HuH-7.5 (cell line): ENCODE measurements around the gene SYTL2.

Source experiments
- DNase-seq: peaks from one replicate; pipeline ENCODE4 v3.0.0; 2011; ENCODE audit warnings: low spot score

The SYTL2 gene

DNA sequence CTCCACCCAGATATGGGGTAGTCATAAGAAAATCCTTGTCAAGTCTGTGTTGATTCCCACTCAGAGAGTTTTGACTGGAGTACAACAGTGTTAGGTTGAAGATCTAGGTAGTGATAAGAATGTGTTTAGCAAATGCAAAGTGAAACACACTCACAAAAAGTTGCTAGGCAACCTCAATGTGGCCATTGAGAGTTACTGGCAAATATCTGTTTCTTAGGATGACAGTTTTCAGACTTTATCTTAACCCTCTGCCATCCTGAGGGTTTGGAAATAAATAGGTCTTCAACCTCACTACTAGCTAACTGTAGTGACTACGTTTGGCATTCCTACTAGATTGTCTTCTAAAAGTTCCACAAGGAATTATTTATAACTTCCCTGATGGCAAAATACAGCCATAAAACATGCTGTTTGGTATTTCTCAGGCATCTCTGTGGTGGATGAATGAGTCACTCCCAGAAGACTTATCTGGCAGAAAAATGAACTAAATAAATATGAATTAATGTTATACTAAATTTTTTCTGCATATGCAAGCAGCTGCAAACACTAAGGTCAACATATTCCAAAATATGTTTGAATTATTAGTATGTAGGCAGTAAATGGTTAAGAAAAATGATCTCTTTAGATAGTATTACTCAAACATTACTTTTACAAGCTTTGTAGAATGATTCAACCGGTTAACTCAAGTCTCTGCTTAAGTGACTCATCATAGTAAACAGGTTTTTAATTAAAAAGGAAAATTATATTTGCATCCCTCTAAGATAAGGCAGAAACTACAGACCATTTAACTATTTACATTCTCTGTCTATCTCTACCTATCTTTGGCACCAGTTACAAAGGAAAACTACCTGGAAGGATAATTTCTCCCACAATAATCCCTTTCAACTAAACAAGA is 17.1 kb upstream of the SYTL2 start:
- no peak for DNase-seq

DNA sequence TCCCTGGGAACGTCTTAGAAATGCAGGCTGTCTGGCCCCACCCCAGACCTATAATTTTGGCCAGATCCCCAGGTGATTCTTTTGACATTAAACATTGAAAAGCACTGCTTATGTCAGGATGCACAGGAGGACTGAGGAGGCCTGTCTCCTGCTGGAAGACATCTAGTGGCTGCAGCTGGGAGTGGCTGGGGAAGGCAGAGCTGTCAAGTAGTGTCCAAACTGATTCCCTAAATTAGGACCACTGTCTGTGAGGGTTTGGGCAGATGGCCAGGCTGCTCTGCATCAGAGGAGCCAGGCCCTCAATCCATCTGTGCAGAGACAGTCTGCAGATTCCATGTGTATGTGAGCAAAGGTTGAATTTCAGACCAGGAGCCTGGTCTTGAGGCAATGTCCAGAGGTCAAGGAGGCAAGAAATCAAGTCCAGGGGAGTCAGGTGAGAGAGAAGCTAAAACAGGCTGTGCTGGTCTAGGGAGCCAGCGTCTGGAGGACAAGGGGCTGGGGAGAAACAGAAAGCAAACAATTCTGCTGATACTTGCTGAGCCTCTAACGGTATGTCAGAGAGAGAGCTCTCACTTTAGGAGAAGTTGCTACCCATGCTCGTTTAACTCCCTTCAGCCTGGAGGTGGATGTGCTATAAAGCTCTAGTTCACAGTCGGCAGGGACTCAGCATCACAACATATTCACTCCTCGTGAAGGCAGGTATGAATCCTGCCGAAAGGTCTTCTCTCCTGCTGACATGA is 15.3 kb upstream of the SYTL2 start:
- no peak for DNase-seq

DNA sequence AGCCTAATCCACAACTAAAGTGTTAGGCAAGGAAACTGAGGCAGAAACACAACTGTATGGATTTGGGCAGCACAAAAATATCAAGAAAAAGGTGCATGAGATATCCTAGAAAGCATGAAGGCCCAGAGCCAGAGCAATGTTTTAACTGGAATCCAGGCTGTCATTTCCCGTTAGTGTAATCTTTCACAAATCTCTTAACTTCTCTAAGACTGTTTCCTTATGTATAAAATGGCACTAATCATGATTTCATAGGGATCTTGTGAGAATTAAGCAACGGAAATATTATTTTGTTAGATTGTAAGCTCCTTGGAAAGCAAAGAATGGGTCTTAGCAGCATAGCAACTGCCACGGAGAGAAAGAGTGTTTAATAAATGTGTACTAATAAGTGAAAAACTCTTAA is 14.7 kb upstream of the SYTL2 start:
- DNase-seq, result no peak

DNA sequence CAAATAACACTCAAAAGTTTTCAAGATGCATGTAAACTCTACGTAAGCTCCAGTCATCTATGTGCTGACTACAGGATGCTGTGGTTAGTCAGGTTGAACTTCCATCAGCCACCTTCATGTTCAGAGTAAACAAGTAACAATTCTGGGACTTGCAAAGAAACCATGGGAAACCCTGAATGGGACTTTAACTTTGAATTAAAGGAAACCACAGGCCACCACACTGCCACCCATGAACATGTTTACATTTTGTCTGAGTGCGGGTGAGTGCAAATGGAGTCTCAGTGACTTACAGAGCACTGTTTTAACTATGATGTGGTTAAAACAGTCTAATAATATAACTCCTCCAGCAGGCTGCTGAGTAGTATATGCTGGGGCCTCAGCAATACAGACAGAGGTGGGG is 12.9 kb upstream of the SYTL2 start:
- no peak for DNase-seq

DNA sequence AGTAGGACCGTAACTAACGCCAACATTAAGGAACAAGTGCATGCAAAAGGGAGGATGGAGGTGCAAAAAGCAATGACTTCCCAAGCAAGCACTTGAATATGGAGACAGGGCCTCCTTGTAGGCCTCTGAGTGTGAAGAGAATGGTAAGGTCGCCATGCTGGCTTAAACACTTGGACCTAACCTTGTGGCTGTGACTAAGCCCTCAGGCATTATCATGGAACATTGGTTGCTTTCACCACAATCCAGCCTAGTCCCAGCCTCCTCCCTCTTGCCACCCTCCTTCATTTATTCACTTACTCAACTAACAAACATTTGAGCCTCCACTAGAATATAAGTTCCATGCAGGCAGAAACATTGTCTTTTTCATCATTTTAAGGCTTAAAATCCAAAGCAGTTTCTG is 11.9 kb upstream of the SYTL2 start:
- no peak for DNase-seq

DNA sequence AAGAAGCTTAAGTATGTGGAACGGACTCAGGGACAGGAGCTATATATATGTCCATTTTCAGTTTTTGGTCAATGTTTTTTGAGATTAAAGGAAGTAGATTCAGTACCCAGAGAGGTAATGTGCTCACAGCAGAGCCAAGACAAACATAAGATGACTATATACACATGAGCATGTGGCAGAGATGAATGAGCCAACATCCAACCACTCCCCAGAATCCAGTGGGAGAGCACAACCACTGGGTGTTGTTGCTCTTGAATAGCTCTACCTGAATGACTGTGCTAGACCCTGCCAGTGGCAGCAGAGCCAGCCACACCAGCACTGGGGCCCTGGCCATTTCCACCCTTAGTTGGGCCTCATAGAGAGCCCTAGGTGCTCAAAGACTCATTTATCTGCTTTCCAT is 10.7 kb upstream of the SYTL2 start:
- no peak for DNase-seq

DNA sequence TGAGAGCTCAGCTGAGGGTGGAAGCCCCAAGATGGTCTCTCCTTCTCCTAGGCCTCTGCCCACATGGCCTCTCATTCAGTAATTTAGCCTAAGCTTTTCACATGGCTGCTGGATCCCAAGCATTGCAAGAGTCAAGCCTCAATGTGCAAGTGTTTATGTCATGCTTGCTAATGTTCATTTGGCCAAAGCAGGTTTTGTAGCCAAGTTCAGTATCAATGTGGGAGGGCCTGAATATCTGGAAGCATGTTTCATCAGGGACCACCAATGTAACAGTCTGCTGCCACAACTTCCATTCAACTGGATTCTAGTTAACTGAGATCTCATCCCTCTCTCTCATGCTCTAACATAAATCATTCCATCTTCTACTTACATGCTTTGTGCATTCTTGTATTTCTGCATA is 8.5 kb upstream of the SYTL2 start:
- no peak for DNase-seq

DNA sequence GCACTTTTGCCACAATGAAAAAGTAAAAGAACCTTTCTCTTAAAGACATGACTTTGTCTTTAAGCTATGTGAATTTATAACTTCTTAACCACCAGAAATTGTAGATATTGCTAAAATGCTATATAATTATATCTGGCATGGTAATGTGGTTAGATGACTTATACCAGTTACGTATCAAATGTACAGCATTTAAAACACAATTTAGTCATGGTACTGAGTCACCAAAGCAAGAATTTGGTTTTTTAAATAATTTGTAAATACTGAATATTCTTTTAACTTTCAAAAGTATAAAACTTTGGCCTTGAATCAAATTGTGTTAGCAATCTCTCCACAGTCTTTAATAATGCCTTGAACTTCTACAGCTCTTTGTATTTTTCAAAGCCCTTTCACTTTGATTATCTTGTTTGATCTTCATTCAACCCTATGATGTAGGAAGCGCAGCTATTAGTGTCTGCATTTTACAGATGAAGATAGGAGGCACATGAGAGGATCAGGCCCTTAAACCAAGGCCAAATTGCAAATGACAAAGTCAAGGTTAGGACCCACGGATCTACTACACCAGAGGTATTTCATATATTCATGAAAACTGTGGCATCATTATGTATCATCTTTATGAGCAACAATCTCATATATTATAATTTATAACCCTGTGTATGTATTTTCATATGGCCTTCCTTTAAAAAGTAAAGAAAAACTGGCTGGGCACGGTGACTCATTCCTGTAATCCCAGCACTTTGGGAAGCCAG is 4.4 kb upstream of the SYTL2 start:
- no peak for DNase-seq

DNA sequence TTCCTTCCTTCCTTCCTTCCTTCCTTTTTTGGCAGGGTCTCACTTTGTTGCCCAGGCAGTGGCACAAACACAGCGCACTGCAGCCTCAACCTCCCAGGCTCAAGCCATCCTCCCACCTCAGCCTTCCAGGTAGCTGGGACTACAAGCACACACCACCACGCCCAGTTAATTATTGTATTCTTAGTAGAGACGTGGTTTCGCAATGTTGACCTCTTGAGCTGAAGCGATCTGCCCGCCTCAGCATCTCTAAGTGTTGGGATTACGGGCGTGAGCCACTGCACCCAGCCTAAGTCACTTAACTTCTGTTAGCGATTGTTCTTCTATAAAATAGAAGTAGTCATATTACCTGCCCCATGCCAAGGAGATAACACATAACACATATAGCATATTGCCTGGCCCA is 2.8 kb upstream of the SYTL2 start:
- DNase-seq, result no peak

DNA sequence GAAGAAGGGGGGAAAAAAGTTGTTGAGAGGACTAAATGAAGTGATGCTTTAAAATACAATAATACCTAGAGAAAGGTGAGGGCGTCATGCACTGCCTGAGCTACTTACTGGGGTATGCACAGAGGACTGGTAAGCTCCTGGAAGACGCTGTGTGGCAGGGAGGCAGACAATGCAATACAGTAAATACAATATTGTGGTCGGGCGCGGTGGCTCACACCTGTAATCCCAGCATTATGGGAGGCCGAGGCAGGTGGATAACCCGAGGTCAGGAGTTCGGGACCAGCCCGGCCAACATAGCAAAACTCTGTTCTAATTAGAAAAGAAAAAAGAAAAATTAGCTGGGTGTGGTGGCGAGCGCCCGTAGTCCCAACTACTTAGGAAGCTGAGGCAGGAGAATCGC is 683 bp upstream of the SYTL2 start:
- DNase-seq, result no peak

DNA sequence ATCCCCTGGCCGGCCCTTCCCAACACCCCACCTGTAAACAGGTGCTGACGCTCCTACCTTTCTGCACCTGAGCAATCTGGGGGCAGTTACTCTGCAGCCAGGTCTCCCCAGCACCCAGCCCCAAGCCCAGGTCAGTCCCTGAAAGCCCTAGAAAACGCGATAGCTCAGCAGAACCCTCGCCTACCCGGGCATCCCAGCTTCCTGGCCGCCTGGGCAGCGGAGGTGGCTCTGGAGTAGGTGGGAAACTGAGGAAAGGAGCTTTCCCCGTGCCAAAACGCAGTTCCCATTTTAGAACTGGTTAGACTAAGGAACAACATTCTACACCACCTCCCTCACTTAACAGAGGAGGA is 445 bp downstream of the SYTL2 start:
- no peak for DNase-seq

DNA sequence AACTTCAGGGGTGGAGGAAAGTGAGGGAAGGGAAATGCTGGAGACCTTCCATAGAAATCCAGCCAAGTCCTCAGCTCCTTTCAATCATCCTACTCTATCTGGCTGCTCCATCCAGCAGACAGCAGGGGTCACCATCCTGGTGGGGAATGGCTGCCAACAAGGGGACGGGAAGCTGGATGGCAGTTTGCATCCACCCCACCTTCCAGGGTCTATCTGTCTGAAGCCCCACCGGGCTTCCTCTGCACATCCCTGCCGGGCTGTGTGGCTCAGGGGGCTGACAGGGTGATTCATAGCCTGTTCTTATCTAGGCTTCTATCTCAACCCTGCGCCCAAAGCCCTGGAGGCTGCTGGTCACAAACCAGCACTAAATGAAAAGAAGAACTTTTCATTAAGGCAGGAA is 1.1 kb downstream of the SYTL2 start:
- peak; percentile 17 for DNase-seq

DNA sequence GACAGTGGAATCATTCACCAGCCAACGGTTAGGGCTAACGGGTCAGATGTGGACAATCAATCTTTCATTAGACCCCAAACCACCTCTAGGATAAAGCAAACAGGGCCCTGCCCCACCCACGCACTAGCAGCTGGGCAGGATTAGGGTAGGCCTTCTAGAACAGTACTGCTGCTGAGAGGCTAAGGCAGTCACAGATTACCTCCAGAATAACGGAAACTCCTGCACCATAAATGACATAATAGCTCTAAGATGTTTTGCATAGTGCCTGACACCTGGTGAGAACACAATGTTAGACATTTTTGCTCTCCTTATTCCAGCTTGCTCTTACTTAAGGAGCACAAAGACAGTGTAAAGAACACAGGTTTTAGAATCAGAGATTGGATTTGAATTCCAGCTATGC is 1.8 kb downstream of the SYTL2 start:
- no peak for DNase-seq

DNA sequence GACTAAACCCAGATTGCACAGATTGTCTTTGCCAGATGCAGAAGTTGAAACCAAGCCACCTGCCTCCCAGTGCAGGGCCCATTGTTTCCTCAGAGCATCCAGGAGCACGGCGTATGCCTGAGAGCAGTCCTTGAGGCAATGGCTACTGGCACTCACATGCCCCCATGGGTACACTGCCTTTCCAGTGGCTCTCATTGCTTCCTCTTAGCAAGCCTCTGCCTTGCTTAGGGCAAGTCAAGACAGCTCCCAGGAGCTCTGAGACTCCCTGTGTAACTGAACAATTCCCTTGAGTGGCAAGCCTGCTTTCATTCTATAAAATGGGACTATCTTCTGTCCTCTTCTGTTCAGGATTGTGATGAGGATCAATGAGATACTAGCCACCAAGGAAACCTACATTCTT is 4.1 kb downstream of the SYTL2 start:
- DNase-seq, result no peak

DNA sequence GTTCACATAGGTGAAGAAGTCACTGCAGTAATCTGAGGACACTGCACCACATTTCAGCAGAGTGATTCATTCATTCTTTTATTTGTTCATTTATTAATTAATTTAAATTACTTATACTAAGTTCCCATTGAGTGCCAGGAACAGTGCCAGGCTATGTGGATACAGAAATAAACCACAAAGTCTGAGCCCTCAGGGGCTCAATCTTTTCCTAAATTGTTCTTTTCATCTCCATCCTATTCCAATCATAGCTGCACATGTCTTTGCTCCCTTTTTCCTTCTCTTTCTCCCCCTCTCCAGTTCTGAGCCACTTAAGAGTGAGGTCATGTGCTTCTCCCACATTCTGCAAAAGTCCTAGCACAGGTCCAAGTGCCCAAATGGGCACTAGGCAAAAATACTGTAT is 4.9 kb downstream of the SYTL2 start:
- DNase-seq, result no peak

DNA sequence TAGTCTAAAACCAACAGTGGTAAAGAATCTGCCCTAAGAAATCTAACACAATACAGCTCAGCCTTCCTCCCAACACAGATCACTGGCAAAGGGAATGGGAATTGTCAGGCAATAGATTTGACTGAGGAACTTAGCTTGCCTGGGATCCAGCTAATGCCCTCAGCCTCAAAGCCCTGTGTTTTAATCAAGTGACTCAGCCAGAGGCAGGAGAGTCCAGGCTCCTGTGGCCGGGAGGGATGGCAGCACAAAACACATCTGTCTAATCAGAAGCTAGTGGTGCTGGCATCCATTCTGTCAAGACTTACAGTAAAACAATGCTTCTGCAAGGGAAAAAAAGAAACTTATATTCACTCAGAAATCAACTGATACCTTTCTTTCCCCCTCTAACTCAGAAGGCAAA is 5.6 kb downstream of the SYTL2 start:
- no peak for DNase-seq

DNA sequence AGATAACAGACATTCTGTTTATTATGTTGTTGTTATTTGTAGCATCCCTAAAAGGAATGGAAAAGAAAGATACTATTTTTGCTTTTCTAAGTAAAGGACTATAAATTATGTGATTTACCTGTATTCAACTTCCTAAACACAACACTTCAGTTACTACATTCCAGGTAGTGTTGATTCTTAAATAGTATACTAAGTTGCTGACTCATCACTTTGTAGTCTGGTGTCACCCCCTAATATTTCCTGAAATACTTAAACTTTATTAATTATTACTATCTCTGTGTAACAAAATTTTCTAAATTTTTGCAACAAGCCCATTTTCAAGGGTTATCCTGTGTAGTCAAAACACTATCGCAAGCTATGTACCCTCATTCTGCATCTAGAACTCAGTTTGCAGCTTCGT is 7.0 kb downstream of the SYTL2 start:
- no peak for DNase-seq

DNA sequence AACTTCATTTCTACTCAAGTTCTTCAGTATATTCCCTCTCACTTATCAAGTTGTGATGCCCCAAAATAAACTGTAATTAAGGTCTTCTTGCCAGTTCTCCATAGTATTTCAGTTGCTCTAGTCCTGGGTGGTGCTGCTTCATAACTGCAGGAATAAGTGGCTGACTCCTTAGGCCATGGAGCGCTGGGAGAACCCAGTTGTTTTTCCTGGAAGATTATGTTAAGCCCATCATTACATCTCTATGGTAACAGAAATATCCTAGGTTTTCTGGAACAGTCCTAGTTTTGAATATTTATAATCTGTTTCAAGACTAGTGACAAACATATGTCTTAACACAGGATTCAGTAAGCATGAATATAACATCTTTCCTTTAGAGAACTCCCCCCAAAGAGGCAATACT is 7.6 kb downstream of the SYTL2 start:
- DNase-seq, result no peak

DNA sequence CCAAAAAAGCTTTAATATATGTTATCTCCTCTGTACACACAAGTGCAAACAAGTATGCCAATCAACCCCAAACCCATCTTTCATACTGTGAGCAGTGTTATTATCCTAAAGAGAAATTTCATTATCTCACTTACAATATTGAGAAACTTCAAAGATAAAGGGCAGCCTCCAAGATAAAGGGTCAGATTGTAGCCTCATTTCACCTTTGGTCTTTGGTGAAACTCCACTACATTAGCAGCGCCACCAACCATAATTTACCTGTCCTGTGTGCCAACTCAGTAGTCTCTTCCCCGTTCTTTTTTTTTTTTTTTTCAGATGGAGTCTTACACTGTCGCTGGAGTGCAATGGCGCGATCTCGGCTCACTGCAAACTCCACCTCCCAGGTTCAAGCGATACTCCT is 9.4 kb downstream of the SYTL2 start:
- no peak for DNase-seq

DNA sequence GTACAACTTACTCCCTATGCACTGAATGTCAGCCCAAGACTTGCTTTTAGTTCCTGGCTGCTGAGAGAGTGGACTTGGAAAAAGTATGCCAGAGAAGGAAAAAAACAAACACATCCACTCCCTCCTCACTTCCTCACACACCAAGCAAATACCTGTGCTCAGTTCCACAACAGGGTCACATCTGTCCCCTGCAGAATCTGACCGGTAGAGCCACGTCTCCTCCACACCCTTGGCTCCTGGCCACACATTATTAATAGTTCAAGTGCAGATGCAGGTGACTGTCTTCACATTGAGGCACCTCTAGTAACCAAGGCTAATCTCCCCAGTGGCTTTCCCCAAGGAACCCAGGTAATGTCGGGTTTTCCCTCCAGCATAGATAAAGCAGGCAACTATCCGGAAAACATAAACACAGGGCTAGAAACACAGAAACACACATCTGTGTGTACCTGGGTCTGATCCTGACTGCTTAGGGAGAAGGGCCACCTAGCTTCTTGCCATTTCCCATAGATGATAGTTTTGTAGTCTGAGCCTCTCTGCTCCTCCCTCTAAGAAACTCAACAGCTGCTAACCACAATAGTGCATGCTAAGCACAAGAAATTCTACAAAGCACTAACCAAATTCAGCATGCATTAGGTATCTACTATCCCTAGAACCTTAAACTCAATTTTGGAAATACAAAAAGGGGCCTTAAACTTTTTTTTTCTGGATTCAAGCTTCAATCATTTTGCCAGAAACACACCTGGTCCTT is 10.2 kb downstream of the SYTL2 start:
- no peak for DNase-seq

DNA sequence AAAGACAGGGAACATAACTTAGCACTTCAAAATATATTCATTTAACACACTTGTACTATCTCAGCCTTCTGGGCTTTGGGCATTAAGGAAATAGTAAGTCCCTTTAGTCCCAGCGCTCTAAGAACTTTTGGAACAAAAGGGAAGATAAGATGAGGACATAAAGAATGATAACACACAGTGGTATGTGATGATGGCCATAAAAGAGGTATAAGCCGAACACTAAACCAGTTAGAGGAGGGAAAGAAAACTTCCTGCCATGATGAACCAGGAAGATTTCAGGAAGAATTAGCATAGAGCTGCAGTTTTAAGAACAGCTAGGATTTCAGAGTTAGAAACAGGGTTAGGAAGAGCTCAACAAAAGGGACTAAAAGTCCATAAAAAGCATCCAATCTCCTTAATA is 11.8 kb downstream of the SYTL2 start:
- no peak for DNase-seq

DNA sequence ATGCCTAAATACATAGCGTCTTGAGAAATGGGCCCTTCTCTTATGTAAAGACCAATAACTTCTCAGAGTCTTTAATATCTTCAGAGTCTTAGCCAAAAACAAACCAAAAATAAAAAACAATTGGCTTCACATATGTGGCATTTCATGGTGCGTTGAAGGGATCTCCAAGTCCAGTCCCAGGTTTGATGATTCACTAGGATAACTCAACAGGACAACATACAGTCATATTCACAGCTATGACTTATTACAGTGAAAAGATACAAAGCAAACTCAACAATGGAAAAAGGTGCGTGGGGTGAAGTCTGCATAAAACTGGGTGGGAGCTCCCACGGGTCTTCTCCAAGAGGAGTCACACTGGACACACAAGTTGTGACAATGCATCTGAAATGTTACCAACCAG is 12.6 kb downstream of the SYTL2 start:
- no peak for DNase-seq
